Endothelial cell of umbilical vein (primary cell): ENCODE measurements around the gene DOCK6. TPM values are rescaled to one million over a fixed set of nuclear protein-coding genes. Genes with fewer than 3 reads are reported as not detected.

Experiments used
- BruUV-seq: library from RNA; stranded (reverse); fragments of 400-500 nt; replicated peaks from 2 replicates; lab custom pipeline; 2021; lab: Mats Ljungman, UMichigan
- CTCF ChIA-PET: fragments of 300-600, 350-600 bp; sonication (Branson Sonifier 250); formaldehyde crosslinking; loops from one replicate; lab custom pipeline; 2021; ENCODE audit warnings: antibody characterized with exemption, inconsistent platforms; lab: Charles Lee
- POLR2A ChIA-PET: fragments of 300-600, 350-600 bp; sonication (Branson Sonifier 250); formaldehyde crosslinking; loops from one replicate; lab custom pipeline; 2021; ENCODE audit warnings: antibody characterized with exemption, inconsistent platforms; lab: Charles Lee
- DNase-seq: peaks from one replicate; pipeline ENCODE4 v3.0.0-alpha.2; 2011; ENCODE audit warnings: low read depth, low spot score
- FAIRE-seq: peaks from 2 replicates; lab custom pipeline; 2011; peaks lifted over from hg19 to GRCh38; lab: Jason Lieb, UNC
- H2AFZ ChIP-seq: 2 replicates; pipeline ENCODE4 v1.6.0; 2012; ENCODE audit warnings: low read depth, low read length, control low read depth, inconsistent platforms
- H3K27ac ChIP-seq: 2 replicates; pipeline ENCODE4 v1.5.1; 2011; ENCODE audit warnings: low read depth, mild to moderate bottlenecking, control low read depth, low read length, moderate library complexity; ENCODE audit not compliant: insufficient read depth
- H3K27me3 ChIP-seq, 2 experiments: 2 replicates each; pipeline versions ENCODE4 v1.6.0 to v1.6.1; 2011; ENCODE audit warnings: low read length in 2 of 2, mixed read lengths in 1 of 2; ENCODE audit not compliant: control insufficient read depth in 2 of 2, insufficient read depth in 2 of 2
- H3K36me3 ChIP-seq, 2 experiments: 2 replicates in 1 of 2; 3 replicates in 1 of 2; pipeline ENCODE4 v1.5.1; 2011; ENCODE audit warnings: low read length in 2 of 2, mild to moderate bottlenecking in 1 of 2, moderate library complexity in 1 of 2; ENCODE audit not compliant: control insufficient read depth in 2 of 2, insufficient read depth in 2 of 2; ENCODE audit errors: extremely low read depth in 1 of 2
- H3K4me1 ChIP-seq: 3 replicates; pipeline ENCODE4 v1.5.1; 2011; ENCODE audit warnings: mild to moderate bottlenecking, low read length; ENCODE audit not compliant: control insufficient read depth, insufficient read depth; ENCODE audit errors: extremely low read depth
- H3K4me2 ChIP-seq: 2 replicates; pipeline ENCODE4 v1.6.1; 2011; ENCODE audit warnings: low read length, control low read depth, mixed read lengths; ENCODE audit not compliant: insufficient read depth
- H3K4me3 ChIP-seq, 3 experiments: fragments of 200-600 bp in 1 of 3; sonication (generic), shearing (Covaris generic) in 1 of 3; replicated peaks in 1 of 3; 2 replicates each; pipeline ENCODE4 v1.5.1; 2011 to 2016; ENCODE audit warnings: control low read depth in 3 of 3, low read length in 3 of 3, mild to moderate bottlenecking in 2 of 3, inconsistent platforms in 1 of 3, low read depth in 1 of 3, moderate library complexity in 1 of 3; ENCODE audit not compliant: insufficient read depth in 1 of 3
- H3K79me2 ChIP-seq: 2 replicates; pipeline ENCODE4 v1.6.0; 2012; ENCODE audit warnings: low read length, inconsistent platforms; ENCODE audit not compliant: control insufficient read depth, insufficient read depth
- H3K9ac ChIP-seq: replicated peaks from 2 replicates; pipeline ENCODE3; 2011; ENCODE audit warnings: low read length, control low read depth; ENCODE audit not compliant: insufficient read depth; ENCODE audit errors: extremely low read depth
- H3K9me1 ChIP-seq: replicated peaks from 3 replicates; pipeline ENCODE4 v1.6.0; 2011; ENCODE audit warnings: mild to moderate bottlenecking, low read length; ENCODE audit not compliant: control insufficient read depth, insufficient read depth; ENCODE audit errors: extremely low read depth
- H3K9me3 ChIP-seq: replicated peaks from 2 replicates; pipeline ENCODE4 v1.5.1; 2012; ENCODE audit warnings: low read length, inconsistent platforms; ENCODE audit not compliant: control insufficient read depth, insufficient read depth
- H4K20me1 ChIP-seq: replicated peaks from 2 replicates; pipeline ENCODE3; 2011; ENCODE audit warnings: mild to moderate bottlenecking, low read length; ENCODE audit not compliant: control insufficient read depth, insufficient read depth; ENCODE audit errors: extremely low read depth
- EZH2 ChIP-seq: IDR thresholded peaks from 2 replicates; pipeline ENCODE4 v1.6.1; 2012; ENCODE audit warnings: borderline replicate concordance, low read depth, mild to moderate bottlenecking, moderate library complexity, low read length, inconsistent platforms; ENCODE audit not compliant: severe bottlenecking
- GATA2 ChIP-seq: IDR thresholded peaks from 2 replicates; pipeline ENCODE4 v1.7.0; 2011; ENCODE audit warnings: low read depth, mild to moderate bottlenecking, moderate library complexity, mixed read lengths, low read length; ENCODE audit not compliant: insufficient read length, insufficient read depth
- MYC ChIP-seq: IDR thresholded peaks from one replicate; pipeline ENCODE4 v1.6.1; 2011; ENCODE audit warnings: mild to moderate bottlenecking, low read depth, low read length
- dilution Hi-C: fragments of 300-500 bp; cut with MboI; formaldehyde crosslinking; loops from one replicate; pipeline ENCODE4 v1.15.0; 2019; ENCODE audit warnings: low sequenced_read_pairs; ENCODE audit not compliant: extremely low pct_ligation_motif_present
- intact Hi-C: fragments of 100-400 bp; cut with micrococcal nuclease; formaldehyde crosslinking; loops from one replicate; pipeline ENCODE4 v1.10.0; 2022
- polyA plus RNA-seq, 4 experiments: library from polyadenylated mRNA; depleted of rRNA in 3 of 4; stranded (reverse) in 3 of 4; unstranded in 1 of 4; fragments of >200 nt; gene quantifications; 2 replicates each; pipeline versions ENCODE4 v1.2.1 to v1.2.3, GENCODE V29; 2011 to 2012; ENCODE audit warnings: missing spikeins in 1 of 4
- total RNA-seq: library from RNA; stranded (reverse); gene quantifications from 2 replicates; pipeline ENCODE4 v1.2.3, GENCODE V29; 2021

DOCK6 gene
- total and polyA plus RNA-seq, 2 donors (not counting 3 experiments of a cell fraction or from before 2014, with no cell fraction given) = 126 to 334 TPM

DNA sequence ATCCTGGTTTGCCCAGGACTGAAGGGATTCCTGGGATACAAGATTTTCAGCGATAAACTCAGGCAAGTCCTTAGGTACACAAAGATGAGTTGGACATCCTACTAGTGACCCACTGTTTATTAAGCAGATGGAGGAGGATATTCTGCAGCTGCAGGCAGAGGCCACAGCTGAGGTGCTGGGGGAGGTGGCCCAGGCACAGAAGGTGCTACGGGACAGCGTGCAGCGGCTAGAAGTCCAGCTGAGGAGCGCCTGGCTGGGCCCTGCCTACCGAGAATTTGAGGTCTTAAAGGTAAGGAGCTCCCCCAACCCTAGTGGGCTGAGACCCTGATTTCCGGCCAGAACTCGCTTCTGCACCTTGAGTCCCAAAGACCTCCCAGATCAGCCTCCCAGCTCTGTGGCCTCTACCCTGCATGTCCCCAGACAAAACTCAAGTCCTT is 22.3 kb downstream of the DOCK6 start:
- no peak overlapping the region for H3K27ac ChIP-seq
- H3K9ac ChIP-seq = no peak overlapping the region
- H4K20me1 ChIP-seq = no peaks in the 10 kb centered on the region
- no peak for DNase-seq
- CTCF ChIA-PET = no interaction called here
- no TSS peak for BruUV-seq
- POLR2A ChIA-PET = no interaction called here
- peaks cover 21 to 61% of the 10 kb centered on the region in 2 experiments for H3K36me3 ChIP-seq
- no peak overlapping the region for H3K4me3 ChIP-seq
- intact Hi-C loops = loop anchor here (5.0 kb wide), 1 partner anchor 347 kb away; no protein-coding TSS in a partner anchor
- dilution Hi-C loops = no loop called here
- no peaks in the 10 kb centered on the region for H3K79me2 ChIP-seq
- peaks cover 5% of the 10 kb centered on the region for H3K4me1 ChIP-seq
- TF ChIP-seq EZH2 (no peak), MYC (no peak)
- no peak for FAIRE-seq
- H3K4me2 ChIP-seq = no peak overlapping the region
- no peaks in the 10 kb centered on the region for H3K9me3 ChIP-seq
- H3K9me1 ChIP-seq = no peaks in the 10 kb centered on the region
- no peak overlapping the region for H2AFZ ChIP-seq
- H3K27me3 ChIP-seq = no peaks in the 10 kb centered on the region

- Histone ChIP-seq H4K20me1 (no peaks in the 10 kb centered on the region), H3K4me2 (no peak within 1 kb of the TSS), H3K27me3 (no peaks in the 10 kb centered on the region), H3K4me1 (peaks cover 5% of the 10 kb centered on the region), H2AFZ (no peak within 1 kb of the TSS), H3K36me3 (peaks cover 20 to 58% of the 10 kb centered on the region in 2 experiments), H3K79me2 (no peaks in the 10 kb centered on the region), H3K9ac (no peak within 1 kb of the TSS), H3K27ac (no peak within 1 kb of the TSS), H3K9me3 (no peaks in the 10 kb centered on the region), H3K4me3 (no peak within 1 kb of the TSS), H3K9me1 (no peaks in the 10 kb centered on the region)
- dilution Hi-C loops (no loop called here), intact Hi-C loops (no loop called here)
- DNase-seq (no peak), FAIRE-seq (no peak)
- CTCF ChIA-PET = no interaction called here
- no TSS peak for BruUV-seq
- no peak for TF ChIP-seq GATA2
- POLR2A ChIA-PET = no interaction called here
Observed at GRCh38 chr19:11239377-11240000, 22.8 kb downstream of the DOCK6 start, which contains the start of gene ANGPTL8. Gene ANGPTL8, plus strand, starts transcription at chr19:11239619. Its CDS starts 19 bp downstream, at chr19:11239638.
